OCI-LY7 (cell line): ENCODE results near the gene SOX2. TPM values are rescaled to one million over a fixed set of nuclear protein-coding genes. Genes with fewer than 3 reads are reported as not detected.

Experiments used
- BruUV-seq: library from RNA; stranded (reverse); fragments of 400-500 nt; replicated peaks from 2 replicates; lab custom pipeline; 2021; lab: Mats Ljungman, UMichigan
- CTCF ChIA-PET: fragments of 300-600 bp; sonication (Branson Sonifier 250); formaldehyde crosslinking; loops from one replicate; lab custom pipeline; 2022; ENCODE audit warnings: antibody characterized with exemption; ENCODE audit not compliant: unreplicated experiment; lab: Charles Lee
- POLR2A ChIA-PET: fragments of 300-600 bp; sonication (Branson Sonifier 250); formaldehyde crosslinking; loops from one replicate; lab custom pipeline; 2022; ENCODE audit warnings: antibody characterized with exemption; lab: Charles Lee
- DNase-seq: peaks from one replicate; pipeline ENCODE4 v3.0.0-alpha.2; 2015; ENCODE audit warnings: low spot score
- H2AFZ ChIP-seq: fragments of 200-600 bp; sonication (generic), shearing (Covaris generic); 2 replicates; pipeline ENCODE4 v1.6.1; 2014; ENCODE audit warnings: mild to moderate bottlenecking, antibody characterized with exemption, low read length, moderate library complexity
- H3K27ac ChIP-seq: fragments of 200-600 bp; sonication (generic); 2 replicates; pipeline ENCODE4 v1.5.1; 2014; ENCODE audit warnings: mixed run types, low read depth, mild to moderate bottlenecking, moderate library complexity, low read length, inconsistent platforms; ENCODE audit not compliant: poor library complexity, severe bottlenecking
- H3K36me3 ChIP-seq: fragments of 200-600 bp; sonication (generic); 2 replicates; pipeline ENCODE4 v1.6.1; 2014; ENCODE audit warnings: mild to moderate bottlenecking, antibody characterized with exemption, low read length, moderate library complexity, mixed read lengths; ENCODE audit not compliant: insufficient read depth
- H3K4me1 ChIP-seq: fragments of 200-600 bp; sonication (generic); 2 replicates; pipeline ENCODE4 v1.5.1; 2014; ENCODE audit warnings: mild to moderate bottlenecking, low read length; ENCODE audit not compliant: insufficient read depth, poor library complexity, severe bottlenecking
- H3K4me2 ChIP-seq: fragments of 200-600 bp; sonication (generic); 2 replicates; pipeline ENCODE4 v1.6.1; 2014; ENCODE audit warnings: mild to moderate bottlenecking, low read length
- H3K4me3 ChIP-seq: fragments of 200-600 bp; sonication (generic); 2 replicates; pipeline ENCODE4 v1.5.1; 2014; ENCODE audit warnings: mild to moderate bottlenecking, low read depth, low read length; ENCODE audit not compliant: poor library complexity, severe bottlenecking
- H3K79me2 ChIP-seq: fragments of 200-600 bp; sonication (generic); 2 replicates; pipeline ENCODE4 v1.6.1; 2016; ENCODE audit warnings: low read depth, mild to moderate bottlenecking, low read length, moderate library complexity, mixed read lengths; ENCODE audit not compliant: insufficient read depth
- H3K9me2 ChIP-seq: fragments of 200-600 bp; sonication (generic); 2 replicates; pipeline ENCODE4 v1.6.1; 2016; ENCODE audit warnings: mild to moderate bottlenecking, low read length, mixed read lengths; ENCODE audit not compliant: insufficient read depth
- H3K9me3 ChIP-seq: fragments of 200-600 bp; sonication (generic); 2 replicates; pipeline ENCODE4 v1.6.1; 2014; ENCODE audit warnings: mild to moderate bottlenecking, mixed run types, low read length, mixed read lengths
- H4K20me1 ChIP-seq: fragments of 200-600 bp; sonication (generic); 2 replicates; pipeline ENCODE4 v1.6.1; 2014; ENCODE audit warnings: mild to moderate bottlenecking, antibody characterized with exemption, low read length, moderate library complexity, mixed read lengths; ENCODE audit not compliant: insufficient read depth
- EZH2phosphoT487 ChIP-seq: fragments of 200-600 bp; sonication (generic); IDR thresholded peaks from 2 replicates; pipeline ENCODE4 v1.6.1; 2018; ENCODE audit warnings: low read depth, borderline replicate concordance, mild to moderate bottlenecking, mixed run types, antibody characterized with exemption, low read length, moderate library complexity, mixed read lengths
- intact Hi-C: fragments of 100-400 bp; cut with micrococcal nuclease; formaldehyde crosslinking; loops from one replicate; pipeline ENCODE4 v1.10.0; 2022; ENCODE audit not compliant: unreplicated experiment
- total RNA-seq, 2 experiments: library from RNA; depleted of rRNA in 1 of 2; stranded (reverse); fragments of >200 nt in 1 of 2; shearing (Covaris generic) in 1 of 2; gene quantifications; 2 replicates each; pipeline ENCODE4 v1.2.3, GENCODE V29; 2014 to 2022
- TF ChIP-seq, protein P1 (sequence below): fragments of 200-600 bp; sonication (generic); conservative IDR thresholded peaks from 2 replicates; pipeline ENCODE4 v1.5.1; 2014; ENCODE audit warnings: mild to moderate bottlenecking, antibody characterized with exemption, low read length, moderate library complexity, mixed read lengths

Gene SOX2
- total RNA-seq, 2 experiments from 2014 or later = 11.3 to 33.5 TPM

DNA sequence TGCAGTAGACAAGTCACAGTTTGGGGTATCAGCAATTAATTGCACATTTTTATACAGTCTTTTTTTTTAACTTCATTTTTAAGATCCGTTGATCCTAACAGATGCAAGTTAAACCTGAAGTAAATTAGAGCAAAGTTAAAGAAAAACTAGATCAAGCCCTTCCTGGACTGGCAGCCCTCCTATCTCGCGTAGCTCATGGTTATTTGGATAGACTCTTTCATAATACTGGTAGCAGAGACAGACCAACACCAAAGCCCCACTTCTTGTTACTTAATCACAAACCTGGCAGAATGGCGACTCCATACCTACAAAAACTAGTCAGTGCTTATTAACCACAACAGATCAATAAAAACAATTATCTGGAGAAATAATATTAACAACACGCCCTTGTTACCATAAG is 26.8 kb downstream of the SOX2 start:
- Histone ChIP-seq H2AFZ (no peak overlapping the region), H3K27ac (no peak overlapping the region), H3K4me3 (no peak overlapping the region), H3K4me2 (no peak overlapping the region), H3K9me3 (no peaks in the 10 kb centered on the region), H3K36me3 (no peaks in the 10 kb centered on the region), H4K20me1 (no peaks in the 10 kb centered on the region), H3K79me2 (no peaks in the 10 kb centered on the region), H3K9me2 (no peaks in the 10 kb centered on the region), H3K4me1 (peaks cover 3% of the 10 kb centered on the region)
- CTCF ChIA-PET = no interaction called here
- POLR2A ChIA-PET = interaction anchor here (2.3 kb wide), 1 partner anchor 10 kb away, joined by 10 read pairs; no protein-coding TSS in a partner anchor
- intact Hi-C loops = no loop called here
- BruUV-seq = no TSS peak
- DNase-seq = no peak
- TF ChIP-seq, protein P1, sequence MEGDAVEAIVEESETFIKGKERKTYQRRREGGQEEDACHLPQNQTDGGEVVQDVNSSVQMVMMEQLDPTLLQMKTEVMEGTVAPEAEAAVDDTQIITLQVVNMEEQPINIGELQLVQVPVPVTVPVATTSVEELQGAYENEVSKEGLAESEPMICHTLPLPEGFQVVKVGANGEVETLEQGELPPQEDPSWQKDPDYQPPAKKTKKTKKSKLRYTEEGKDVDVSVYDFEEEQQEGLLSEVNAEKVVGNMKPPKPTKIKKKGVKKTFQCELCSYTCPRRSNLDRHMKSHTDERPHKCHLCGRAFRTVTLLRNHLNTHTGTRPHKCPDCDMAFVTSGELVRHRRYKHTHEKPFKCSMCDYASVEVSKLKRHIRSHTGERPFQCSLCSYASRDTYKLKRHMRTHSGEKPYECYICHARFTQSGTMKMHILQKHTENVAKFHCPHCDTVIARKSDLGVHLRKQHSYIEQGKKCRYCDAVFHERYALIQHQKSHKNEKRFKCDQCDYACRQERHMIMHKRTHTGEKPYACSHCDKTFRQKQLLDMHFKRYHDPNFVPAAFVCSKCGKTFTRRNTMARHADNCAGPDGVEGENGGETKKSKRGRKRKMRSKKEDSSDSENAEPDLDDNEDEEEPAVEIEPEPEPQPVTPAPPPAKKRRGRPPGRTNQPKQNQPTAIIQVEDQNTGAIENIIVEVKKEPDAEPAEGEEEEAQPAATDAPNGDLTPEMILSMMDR = no peak
- TF ChIP-seq EZH2phosphoT487 = no peak

DNA sequence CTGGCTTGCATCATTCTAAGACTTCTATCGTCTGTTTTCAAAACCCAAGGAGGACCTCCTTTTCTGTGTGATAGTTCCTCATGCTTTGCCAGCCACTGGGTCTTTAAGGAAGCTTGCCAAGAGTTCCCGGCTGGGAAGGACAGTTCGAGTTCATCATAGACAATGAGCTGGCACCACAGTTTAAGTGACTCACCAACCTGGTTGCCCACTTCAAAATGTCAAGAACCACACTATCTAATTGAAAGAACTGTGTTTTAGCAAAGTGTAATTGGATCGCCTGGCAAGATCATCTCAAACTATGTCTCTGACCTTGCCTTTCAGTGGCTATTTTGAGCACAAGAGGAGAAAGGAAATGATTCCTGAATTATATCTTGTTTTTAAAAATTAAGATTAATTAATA is 27.9 kb downstream of the SOX2 start:
- BruUV-seq = no TSS peak
- no peak overlapping the region for H3K4me2 ChIP-seq
- H4K20me1 ChIP-seq = no peaks in the 10 kb centered on the region

DNA sequence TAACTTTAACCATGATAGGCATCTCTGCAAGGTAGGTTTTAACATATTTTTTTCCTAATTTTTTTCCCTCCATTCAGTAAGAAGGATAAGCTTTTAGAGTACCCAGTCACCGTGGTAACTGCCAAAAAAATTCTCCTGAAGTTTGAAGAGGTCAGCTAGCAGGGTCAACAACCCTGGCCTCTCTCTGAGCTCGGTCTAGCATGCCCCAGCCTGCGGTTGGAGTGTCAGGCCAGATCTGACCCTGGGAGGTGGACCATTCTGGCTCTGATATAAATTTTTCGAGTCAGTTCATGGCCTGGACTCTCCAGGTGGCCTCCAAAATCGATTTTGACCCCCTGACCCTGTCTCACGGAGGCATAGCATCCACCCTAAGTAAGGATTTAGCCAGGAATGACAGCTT is 29.7 kb downstream of the SOX2 start:
- POLR2A ChIA-PET = no interaction called here
- no TSS peak for BruUV-seq
- CTCF ChIA-PET = no interaction called here

More for the DNA sequence above, 27.9 kb downstream of the SOX2 start:
- Histone ChIP-seq H3K9me2 (no peaks in the 10 kb centered on the region), H3K27ac (no peak overlapping the region), H3K9me3 (no peaks in the 10 kb centered on the region), H3K79me2 (no peaks in the 10 kb centered on the region), H3K36me3 (no peaks in the 10 kb centered on the region), H2AFZ (no peak overlapping the region), H3K4me3 (no peak overlapping the region), H3K4me1 (peaks cover 3% of the 10 kb centered on the region)
- CTCF ChIA-PET = no interaction called here
- intact Hi-C loops = no loop called here
- TF ChIP-seq EZH2phosphoT487 = no peak
- TF ChIP-seq, protein P1 = no peak
- POLR2A ChIA-PET = no interaction called here
- DNase-seq = no peak

More for the DNA sequence above, 29.7 kb downstream of the SOX2 start:
- intact Hi-C loops = no loop called here
- H3K36me3 ChIP-seq = no peaks in the 10 kb centered on the region
- peaks cover 3% of the 10 kb centered on the region for H3K4me1 ChIP-seq
- TF ChIP-seq, protein P1 = no peak
- no peak for TF ChIP-seq EZH2phosphoT487
- H3K79me2 ChIP-seq = no peaks in the 10 kb centered on the region
- no peak overlapping the region for H3K27ac ChIP-seq
- no peak for DNase-seq
- H2AFZ ChIP-seq = peak overlapping the region; percentile 13; the same call in 1 of the 2 replicates
- H3K9me3 ChIP-seq = no peaks in the 10 kb centered on the region
- no peak overlapping the region for H3K4me3 ChIP-seq
- no peaks in the 10 kb centered on the region for H4K20me1 ChIP-seq
- H3K4me2 ChIP-seq = no peak overlapping the region
- no peaks in the 10 kb centered on the region for H3K9me2 ChIP-seq
